Medulla oblongata (tissue), 1 donor: ENCODE results near the gene FRMPD4.

ENCODE experiments used
- DNase-seq: peaks from one replicate; pipeline ENCODE4 v3.0.0-alpha.2; 2015; ENCODE audit errors: extremely low spot score

Gene FRMPD4

DNA sequence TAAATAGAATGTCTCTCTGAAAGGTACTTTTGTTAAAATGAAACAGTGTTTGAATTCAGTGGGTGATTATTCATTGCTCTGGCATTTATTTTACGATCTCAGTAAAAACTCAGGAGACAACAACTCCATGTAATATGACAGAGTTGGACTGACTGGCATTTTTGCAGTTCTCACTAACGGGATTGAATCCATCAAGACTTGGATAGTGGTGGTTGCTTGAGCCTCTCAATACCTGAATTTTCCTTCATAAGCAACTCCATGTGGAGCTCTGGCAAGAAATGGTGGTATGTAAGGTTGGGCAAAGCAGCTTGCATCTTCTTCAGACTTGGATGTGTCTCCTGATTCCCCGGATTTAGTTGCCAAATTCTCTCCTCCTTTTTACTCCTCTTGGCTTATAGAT, 72.7 kb downstream of the FRMPD4 start:
- DNase-seq, result no peak

DNA sequence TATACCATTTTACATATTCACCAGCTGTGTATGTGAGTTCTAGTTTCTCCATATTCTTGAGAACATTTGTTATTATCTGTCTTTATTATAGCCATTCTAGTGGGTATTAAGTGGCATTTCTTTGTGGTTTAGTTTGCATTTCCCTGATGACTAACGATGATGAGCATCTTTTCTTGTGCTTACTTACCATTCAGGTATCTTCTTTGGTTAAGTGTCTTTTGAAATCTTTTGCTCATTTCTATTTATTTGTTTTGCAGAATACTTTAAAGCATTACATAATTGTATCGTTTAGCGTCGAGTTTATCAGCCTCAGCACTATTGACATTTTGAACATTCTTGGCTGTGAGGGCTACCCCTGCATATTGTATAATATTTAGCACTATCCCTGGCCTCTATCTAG, 85.4 kb downstream of the FRMPD4 start:
- DNase-seq, result no peak

DNA sequence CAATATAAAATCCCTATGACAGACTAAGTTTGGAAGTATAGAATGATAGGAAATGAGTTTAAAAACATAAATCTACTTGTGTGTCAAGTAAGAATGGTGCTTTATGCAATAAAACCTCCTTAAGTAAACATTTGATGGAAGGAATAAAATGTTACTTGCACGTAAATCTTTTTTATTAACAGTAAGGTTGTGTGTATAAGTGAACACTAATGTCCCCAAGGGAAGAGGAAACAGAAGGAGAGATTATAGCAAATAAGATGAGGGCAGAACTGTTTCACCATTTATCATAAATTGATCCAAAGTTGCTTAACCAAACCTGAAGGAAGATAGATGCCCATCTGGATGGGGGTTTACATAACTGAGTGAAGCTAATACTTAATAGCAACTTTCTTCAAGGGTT, 86.8 kb downstream of the FRMPD4 start:
- no peak for DNase-seq

DNA sequence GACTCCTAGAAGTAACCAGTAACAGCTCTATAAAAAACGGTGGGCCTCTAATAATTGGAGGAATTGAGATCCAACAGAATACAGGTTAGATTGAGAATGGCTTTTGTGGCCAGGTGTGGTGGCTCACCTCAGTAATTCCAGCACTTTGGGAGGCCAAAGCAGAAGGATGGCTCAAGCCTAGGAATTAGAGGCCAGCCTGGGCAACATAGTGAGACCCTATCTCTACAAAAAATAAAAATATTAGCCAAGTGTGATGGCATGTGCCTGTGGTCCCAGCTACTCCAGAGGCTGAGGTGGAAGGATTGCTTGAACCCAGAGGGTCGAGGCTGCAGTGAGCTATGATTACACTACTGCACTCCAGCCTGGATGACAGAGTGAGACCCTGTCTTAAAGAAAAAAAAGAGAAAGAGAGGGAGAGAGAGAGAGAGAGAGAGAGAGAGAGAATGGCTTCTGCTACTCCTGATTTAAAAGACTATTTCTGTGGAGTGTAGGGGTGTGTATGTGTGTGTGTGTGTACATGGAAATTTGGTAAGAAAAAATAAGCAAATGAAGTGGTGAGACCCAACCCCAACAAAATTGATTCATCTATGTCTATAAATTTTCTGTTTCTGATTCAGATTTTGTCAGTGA, 89.3 kb downstream of the FRMPD4 start:
- DNase-seq, result no peak

DNA sequence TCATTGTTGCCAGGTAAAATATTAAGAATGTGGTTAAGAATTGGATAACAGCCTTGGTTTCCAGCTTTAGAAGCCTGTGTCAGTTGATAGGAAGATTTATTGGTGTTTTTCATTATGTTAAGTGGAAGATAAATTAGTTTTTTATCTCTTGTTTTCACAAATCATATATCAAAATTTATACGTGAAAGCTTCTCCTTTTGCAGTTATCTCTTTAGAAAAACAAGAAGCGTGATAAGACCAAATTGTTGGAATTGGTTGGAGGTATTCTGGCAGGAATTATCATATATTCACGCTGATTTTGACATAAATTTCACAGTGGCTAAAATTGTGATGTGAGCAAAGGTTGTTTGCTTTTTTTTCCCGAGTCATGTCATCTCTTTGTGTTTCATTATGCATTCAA, 90.6 kb downstream of the FRMPD4 start:
- DNase-seq, result no peak

GRCh38 chrX:12229986-12230385, 91.7 kb downstream of the FRMPD4 start:
- no peak for DNase-seq

GRCh38 chrX:12234534-12235329, 96.5 kb downstream of the FRMPD4 start:
- no peak for DNase-seq

GRCh38 chrX:12236156-12236555, 97.9 kb downstream of the FRMPD4 start:
- no peak for DNase-seq

- DNase-seq, result no peak
These were observed 98.9 kb downstream of the FRMPD4 start for GRCh38 chrX:12237131-12237530.

DNA sequence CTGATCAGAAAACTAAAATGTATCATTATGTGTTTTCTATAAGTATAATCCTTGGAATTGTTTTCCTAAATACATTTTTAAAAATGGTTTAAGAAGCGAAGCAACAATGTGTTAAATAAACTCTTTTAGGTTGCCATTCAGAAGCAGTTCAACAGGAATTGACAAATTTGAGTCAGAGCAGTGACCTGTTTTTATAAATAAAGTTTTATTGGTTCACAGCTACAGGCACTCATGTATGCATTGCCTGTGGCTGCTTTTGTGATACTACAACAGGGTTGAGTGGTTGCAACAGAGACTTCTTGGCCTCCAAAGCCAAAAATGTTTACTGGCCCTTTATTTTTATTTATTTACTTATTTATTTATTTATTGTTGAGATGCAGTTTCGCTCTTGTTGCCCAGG, 99.5 kb downstream of the FRMPD4 start:
- DNase-seq, result no peak

GRCh38 chrX:12239356-12240082, 101.2 kb downstream of the FRMPD4 start:
- DNase-seq, result no peak

- no peak for DNase-seq
These were observed 102.2 kb downstream of the FRMPD4 start for GRCh38 chrX:12240491-12240890.

DNA sequence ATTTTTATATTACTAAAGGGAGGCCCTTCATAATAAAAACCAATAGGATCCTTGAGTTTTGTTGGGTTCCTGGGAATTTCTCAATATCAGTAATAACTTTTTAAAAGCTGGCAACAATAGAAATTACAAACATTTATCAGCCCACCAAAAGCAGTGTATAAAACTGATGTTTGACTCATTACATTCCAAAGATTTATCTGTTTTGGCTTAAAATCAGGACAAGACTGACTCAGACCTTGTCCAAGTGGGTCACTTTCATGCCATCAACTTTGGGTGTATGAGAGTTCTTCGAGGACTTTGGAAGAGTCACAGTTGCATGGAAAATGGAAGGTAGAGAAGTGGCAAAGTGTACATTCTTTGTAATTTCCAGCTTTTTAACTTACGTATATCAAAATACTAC, 102.8 kb downstream of the FRMPD4 start:
- no peak for DNase-seq

- DNase-seq, result no peak
These were observed 107.7 kb downstream of the FRMPD4 start for GRCh38 chrX:12245650-12246645.

GRCh38 chrX:12249997-12250396, 111.7 kb downstream of the FRMPD4 start:
- DNase-seq, result no peak

DNA sequence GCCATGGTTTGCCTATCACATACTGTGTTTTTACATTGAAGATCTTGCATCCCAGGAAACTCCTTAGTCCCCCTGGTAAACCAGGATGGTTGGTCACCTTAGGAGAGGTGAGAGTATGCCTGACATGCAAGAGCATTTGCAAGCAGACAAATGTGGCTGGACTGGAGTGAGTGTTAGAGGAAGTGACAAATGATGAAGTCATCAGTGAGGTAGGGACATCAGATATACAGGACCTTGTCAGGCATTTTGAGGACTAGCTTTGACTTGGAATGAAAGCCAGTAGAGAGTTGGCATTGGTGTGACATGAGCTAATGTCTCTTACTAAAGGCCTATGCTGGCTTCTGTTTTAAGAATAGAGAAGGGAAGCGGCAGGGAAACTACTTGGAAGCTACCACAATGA, 124.9 kb downstream of the FRMPD4 start:
- DNase-seq, result no peak

- DNase-seq, result no peak
These were observed 131.2 kb downstream of the FRMPD4 start for GRCh38 chrX:12269484-12269883.

- DNase-seq, result no peak
These were observed 139.9 kb downstream of the FRMPD4 start for GRCh38 chrX:12278151-12278550.

DNA sequence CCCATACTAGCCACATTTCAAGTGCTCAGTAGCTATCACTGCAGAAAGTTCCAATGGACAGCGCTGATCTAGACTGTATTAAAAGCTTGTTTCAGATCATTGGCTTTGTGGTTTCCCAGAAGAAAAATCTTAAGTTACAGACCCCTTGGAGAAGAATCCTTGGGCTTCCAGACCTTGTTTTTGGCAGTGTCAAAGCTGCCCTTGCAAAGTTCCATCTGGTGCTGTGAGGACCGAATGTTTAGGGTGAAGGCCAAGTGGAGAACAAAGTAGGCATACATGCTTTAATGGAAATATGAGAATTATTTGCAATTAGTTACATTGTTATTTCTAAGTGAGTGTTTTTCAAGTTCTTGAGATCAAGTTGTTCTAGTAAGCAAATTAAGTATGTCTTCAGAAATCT, 144.7 kb downstream of the FRMPD4 start:
- DNase-seq, result no peak

DNA sequence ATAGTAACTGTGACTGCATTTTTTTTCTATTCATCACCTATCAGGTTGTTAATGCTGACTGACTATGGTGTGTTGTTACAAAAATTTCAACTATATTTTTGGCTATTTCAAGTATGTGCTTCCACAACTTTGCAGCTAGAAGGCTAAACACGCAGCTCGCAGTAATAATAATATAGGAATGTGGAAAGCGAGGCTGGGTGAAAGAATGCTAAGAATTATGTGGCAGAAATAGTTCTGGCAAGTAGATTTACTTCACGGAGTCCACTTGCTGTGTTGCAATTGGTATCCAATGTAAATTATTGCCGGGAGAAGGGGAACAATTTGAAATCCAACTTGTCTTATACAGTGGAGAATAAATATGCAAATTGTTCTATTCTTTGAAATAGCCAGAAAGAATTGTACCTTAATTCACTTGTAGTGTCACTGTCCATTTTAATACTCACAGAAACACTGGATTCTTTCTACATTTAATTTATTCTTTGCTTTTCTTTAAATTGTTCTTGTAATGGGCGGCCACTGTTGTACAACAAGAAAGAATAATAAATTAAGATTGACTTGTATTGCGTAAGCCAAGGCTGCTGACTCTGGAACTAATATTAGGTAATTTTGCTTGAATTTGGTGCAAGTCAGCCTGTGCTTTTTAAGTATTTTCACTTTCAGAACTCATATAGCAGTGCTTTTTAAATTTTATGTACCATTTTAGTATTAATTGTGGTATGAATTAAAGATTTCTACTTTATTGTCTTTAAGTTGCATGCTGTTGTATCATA, 154.9 kb downstream of the FRMPD4 start:
- DNase-seq, result no peak

DNA sequence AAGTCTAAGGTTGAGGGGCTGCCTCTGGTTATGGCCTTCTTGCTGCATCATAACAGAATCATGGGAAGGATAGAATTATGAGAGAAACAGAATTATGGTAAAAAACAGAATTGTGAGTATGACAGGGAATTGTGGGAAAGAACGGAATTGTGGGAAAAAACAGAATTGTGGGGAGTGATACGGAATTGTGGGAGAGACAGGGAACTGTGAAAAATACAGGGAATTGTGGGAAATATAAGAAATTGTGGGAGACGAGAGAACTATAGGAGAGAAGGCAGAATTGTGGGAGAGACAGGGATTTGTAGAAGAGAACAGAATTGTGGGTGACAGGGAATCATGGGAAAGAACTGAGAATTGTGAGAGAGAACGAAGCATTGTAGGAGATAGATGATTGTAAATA, 159.1 kb downstream of the FRMPD4 start:
- DNase-seq, result no peak
